ENCODE results near the gene ACY1.
A peak's percentile ranks its signal among the peaks of the same experiment; 100 is the strongest.

The ACY1 gene

DNA sequence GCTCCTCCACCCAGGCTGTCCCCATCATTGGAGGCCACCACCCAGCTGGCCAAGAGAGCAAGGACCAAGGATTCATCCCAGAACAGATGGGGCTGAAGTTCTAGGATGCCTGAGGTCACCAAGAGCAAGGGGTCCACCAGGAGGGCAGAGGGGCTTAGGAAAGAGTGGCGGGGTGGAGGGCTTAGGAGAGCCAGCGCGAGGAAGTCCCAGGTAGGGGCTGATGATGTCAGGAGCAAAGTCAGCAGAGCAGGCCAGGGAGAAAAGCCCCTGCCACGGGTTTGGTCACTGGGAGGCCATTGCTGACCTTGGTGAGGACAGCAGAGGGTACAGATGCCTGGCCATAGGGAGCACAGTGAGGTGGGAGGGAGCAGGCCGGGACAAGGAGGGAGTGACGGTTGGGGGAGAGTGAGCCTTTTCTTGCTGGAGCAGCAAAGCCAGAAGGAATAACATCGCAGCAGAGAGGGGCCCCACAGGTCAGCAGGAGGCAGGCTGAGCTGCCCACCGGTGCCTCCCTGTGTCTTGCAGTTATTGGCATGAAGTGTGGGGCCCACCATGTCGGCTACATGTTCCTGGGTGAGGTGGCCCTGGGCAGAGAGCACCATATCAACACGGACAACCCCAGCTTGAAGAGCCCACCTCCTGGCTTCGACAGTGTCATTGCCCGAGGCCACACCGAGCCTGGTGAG is 36.0 kb upstream of the ACY1 start:
- DNase-seq (ENCODE audit: low read depth): no peak
- no peak overlapping the region for H3K4me3 ChIP-seq (ENCODE audit: low read depth, low read length)
- TF ChIP-seq, protein P1, sequence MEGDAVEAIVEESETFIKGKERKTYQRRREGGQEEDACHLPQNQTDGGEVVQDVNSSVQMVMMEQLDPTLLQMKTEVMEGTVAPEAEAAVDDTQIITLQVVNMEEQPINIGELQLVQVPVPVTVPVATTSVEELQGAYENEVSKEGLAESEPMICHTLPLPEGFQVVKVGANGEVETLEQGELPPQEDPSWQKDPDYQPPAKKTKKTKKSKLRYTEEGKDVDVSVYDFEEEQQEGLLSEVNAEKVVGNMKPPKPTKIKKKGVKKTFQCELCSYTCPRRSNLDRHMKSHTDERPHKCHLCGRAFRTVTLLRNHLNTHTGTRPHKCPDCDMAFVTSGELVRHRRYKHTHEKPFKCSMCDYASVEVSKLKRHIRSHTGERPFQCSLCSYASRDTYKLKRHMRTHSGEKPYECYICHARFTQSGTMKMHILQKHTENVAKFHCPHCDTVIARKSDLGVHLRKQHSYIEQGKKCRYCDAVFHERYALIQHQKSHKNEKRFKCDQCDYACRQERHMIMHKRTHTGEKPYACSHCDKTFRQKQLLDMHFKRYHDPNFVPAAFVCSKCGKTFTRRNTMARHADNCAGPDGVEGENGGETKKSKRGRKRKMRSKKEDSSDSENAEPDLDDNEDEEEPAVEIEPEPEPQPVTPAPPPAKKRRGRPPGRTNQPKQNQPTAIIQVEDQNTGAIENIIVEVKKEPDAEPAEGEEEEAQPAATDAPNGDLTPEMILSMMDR (conservative IDR thresholded peaks at IDR 0.05; ENCODE audit: low read depth, low read length): no peak

DNA sequence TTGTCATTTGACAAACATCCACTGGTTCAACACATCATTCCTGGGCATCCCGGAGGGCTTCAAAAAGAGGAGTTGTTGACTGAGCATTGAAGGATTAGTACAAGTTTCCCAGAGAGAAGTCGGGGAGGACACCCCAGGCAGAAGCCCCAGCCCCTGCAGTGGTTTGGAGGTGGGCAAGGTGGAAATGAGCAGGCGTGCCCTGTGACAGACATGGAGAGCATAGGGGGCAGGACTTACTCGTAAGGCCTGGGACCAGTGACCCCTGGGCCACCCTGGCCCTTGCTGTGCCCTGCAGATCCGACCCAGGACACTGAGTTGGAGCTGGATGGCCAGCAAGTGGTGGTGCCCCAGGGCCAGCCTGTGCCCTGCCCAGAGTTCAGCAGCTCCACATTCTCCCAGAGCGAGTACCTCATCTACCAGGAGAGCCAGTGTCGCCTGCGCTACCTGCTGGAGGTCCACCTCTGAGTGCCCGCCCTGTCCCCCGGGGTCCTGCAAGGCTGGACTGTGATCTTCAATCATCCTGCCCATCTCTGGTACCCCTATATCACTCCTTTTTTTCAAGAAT is 35.2 kb upstream of the ACY1 start:
- no peak for DNase-seq (ENCODE audit: low read depth)
- H3K4me3 ChIP-seq (ENCODE audit: low read depth, low read length): no peak overlapping the region
- TF ChIP-seq, protein P1 (conservative IDR thresholded peaks at IDR 0.05; ENCODE audit: low read depth, low read length): no peak

DNA sequence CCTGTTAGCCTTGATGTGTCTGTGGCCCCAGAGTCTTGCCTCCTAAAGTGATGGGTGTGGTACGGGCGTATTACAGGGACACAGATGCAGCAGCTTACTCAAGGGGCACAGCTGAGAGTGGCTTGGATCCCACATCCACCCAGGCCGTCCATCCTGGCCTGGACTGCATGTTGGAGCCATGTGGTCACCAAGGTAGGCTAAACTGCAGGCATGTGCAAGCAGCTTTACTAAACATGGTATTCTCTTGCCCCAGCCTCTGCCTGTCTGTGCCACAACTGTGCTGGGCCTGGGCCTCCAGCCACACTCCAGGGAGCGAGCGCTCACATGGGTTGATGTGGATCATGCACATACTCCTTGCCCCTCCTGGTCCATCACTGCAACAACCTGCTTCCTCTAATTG is 34.2 kb upstream of the ACY1 start:
- TF ChIP-seq, protein P1 (conservative IDR thresholded peaks at IDR 0.05; ENCODE audit: low read depth, low read length): no peak
- H3K4me3 ChIP-seq (ENCODE audit: low read depth, low read length): no peak overlapping the region
- no peak for DNase-seq (ENCODE audit: low read depth)

DNA sequence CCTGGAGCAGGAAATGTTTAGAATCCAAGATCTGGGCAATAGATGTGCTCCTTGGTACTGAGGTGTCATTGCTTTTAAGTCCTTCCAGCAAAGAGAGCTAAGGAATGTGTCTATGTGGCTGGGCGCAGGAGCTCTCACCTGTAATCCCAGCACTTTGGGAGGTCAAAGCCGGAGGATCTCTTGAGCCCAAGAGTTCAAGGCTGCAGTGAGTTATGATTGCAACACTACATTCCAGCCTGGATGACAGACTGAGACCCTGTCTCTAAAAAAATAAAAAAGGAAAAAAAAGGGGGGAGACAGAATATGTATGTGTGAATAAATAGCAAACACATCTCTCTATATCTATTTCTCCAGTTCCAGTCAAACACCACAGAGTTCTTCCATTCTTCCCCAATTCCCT is 32.4 kb upstream of the ACY1 start:
- H3K4me3 ChIP-seq (ENCODE audit: low read depth, low read length): no peak overlapping the region
- TF ChIP-seq, protein P1 (conservative IDR thresholded peaks at IDR 0.05; ENCODE audit: low read depth, low read length): no peak
- no peak for DNase-seq (ENCODE audit: low read depth)

DNA sequence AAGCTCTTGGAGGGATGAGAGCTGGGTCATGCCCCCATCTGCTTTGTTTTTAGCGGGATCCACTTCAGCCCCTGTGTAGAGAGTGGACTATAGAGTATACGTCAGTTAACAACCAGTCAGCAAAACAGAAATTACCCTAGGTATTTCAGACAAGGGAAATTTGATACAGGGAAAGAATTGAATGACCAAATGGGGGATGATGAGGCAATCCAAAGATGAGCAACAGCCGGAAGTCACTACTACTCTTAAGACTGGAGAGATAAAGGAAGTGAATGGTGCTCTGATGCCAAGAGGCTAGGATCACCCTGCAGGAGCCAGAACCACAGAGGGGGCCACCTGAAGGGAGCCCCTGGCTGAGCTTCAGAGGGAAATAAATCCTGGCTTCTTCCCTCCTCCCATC is 29.9 kb upstream of the ACY1 start:
- H3K4me3 ChIP-seq (ENCODE audit: low read depth, low read length): no peak overlapping the region
- TF ChIP-seq, protein P1 (conservative IDR thresholded peaks at IDR 0.05; ENCODE audit: low read depth, low read length): no peak
- peak; percentile 89 for DNase-seq (ENCODE audit: low read depth)

DNA sequence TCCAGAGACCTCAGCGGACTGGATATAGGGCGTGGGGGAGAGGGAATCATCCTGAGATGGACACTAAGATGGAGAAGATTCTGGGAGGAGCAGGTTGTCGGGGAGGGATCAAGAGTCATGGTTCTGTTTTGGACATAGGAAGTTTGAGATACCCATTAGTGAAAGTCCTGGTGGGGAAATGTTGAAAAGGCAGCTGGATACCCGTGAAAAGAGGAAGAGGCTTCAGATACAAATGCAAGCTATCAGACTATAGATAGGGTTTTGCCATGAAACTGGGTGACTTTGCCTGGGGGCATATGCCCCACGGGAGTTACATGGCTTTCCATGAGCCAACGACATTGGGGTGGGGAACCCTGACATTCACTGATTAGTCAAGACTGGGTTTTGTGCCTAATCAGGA is 29.2 kb upstream of the ACY1 start:
- TF ChIP-seq, protein P1 (conservative IDR thresholded peaks at IDR 0.05; ENCODE audit: low read depth, low read length): no peak
- DNase-seq (ENCODE audit: low read depth): no peak
- no peak overlapping the region for H3K4me3 ChIP-seq (ENCODE audit: low read depth, low read length)

DNA sequence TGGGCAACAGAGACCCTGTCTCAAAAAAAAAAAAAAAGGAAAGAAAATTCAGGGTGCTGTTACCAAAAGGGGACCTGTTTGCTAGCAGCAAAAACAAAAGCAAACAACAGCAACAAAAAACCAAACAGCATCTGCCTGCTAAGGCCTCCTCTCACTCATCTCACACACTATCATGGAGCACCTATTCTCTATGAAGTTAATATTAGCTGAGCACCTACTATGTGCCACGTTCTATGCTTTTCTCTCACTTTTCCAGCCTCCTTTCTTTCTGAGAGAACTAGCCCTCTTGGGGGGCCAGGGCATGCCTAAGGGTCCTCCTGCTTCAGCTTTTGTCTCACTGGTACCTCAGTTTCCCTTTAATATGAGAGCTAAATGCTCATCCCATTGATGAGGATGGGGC is 28.6 kb upstream of the ACY1 start:
- TF ChIP-seq, protein P1 (conservative IDR thresholded peaks at IDR 0.05; ENCODE audit: low read depth, low read length): no peak
- DNase-seq (ENCODE audit: low read depth): no peak
- H3K4me3 ChIP-seq (ENCODE audit: low read depth, low read length): no peak overlapping the region

Measured in choroid plexus epithelial cell (primary cell).